ENCODE results near the gene TRIM50.
"Not testable (repeated sequence)": the region's sequence is repeated elsewhere in the genome, so short reads cannot be mapped to it uniquely, and the experiment has no call there.

GRCh38 chr7:73318656-73319204, 9.2 kb downstream of the TRIM50 start:
- not testable (repeated sequence) for TF ChIP-seq EZH2 (IDR thresholded peaks at IDR 0.05; ENCODE audit: low read length, unreplicated experiment); CTCF (conservative IDR thresholded peaks at IDR 0.05; ENCODE audit: low read depth, low read length)

Measured in PC-3 (cell line).